Renal pelvis (tissue), 4 donors: ENCODE results near the gene KLHL1. TPM values are rescaled to one million over a fixed set of nuclear protein-coding genes. Genes with fewer than 3 reads are reported as not detected.

Source experiments
- DNase-seq: peaks from one replicate; pipeline ENCODE4 v3.0.0-alpha.2; 2013
- polyA plus RNA-seq, 3 donors: library from polyadenylated mRNA; unstranded; fragments of 120-200 nt; gene quantifications; one replicate each; pipeline ENCODE4 v1.2.1, GENCODE V29; 2013; ENCODE audit not compliant: insufficient read length in 3 of 3

The KLHL1 gene
- polyA plus RNA-seq, 3 donors, result 0.78 to 1.1 (median 0.88) TPM

DNA sequence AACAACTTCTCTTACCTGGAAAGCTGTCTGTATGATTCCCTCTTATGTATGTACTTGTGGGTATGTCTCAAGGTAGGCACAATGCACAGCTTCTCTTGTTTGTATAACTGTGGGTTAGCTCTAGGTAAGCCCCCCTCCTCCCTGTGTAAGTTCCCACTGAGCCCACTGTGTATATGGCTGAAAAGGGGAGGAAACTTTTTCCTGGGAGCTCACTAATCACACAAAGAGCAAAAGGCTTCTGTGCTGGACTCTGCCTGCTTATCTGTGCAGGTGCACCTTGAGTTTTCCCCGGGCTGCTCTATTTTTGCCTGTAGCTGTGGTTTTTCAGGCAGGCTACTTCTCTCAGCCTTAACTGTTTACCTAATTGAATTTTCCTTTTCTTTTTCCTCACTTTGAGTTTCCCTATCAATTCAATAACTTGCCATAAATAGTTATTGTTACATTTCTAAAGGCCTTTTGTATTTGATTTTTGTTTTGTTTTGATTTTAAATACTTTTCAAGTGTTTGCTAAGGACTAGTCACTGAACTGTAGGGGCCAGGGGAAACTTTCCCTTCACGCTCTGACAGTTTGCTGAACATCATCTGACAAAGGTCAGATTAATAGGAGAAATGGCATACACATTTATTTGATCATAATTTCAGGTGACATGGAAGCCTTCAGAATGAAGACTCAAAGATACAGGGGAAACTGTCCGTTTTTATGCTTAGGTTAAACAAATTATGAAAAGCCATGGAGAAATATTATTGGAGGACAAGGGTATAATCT lies 424.1 kb downstream of the KLHL1 start:
- no peak for DNase-seq

DNA sequence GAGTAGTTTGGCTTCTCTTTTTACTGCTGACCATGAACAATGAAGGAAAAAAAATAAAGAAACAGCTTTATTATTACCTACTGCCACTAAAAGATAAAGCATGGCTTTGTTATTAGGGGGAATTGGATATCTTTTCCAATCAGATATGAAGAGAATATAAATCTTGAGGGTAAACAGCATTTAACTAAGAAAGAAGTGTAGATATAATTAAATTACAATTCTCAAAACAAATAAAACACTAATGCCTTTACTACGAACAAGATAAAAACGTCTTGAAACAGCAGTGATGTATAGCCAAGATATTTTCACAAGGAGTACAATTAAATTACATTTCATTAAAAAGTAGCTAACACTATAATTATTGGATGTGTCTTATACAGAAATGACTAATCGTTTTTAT lies 426.5 kb downstream of the KLHL1 start:
- no peak for DNase-seq

GRCh38 chr13:69677343-69677742 lies 430.9 kb downstream of the KLHL1 start:
- no peak for DNase-seq

DNA sequence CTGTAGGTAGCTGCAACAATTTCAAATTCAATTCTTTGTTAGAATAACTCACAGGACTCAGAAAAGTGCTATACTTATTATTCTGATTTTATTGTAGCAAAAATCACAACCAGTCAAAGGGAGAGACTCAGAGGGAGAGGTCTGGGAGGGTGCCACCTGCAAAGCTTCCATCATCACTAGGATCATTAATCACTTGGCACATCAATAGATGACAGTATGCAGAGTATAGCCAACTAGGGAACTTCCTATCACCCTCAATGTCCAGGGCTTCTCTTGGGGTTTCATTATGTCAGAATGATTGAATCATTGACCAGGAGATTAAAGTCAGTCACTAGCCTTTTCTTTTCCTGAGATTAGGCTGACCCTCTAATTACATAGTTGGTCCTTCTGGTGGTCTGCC lies 432.0 kb downstream of the KLHL1 start:
- DNase-seq, result no peak

DNA sequence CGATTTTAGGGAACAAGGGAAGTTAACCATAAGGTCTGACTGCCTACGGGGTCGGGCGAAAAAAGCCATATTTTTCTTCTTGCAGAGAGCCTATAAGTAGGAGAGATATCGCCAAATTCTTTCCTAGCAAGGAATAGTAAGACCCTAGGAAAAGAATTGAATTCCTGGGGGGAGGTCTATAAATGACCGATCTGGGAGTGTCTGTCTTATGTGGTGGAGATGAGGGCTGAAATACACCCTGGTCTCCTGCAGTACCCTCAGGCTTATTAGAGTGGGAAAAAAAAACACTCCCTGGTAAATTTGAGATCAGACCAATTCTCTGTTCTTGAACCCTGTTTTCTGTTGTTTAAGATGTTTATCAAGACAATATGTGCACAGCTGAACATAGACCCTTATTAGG lies 448.1 kb downstream of the KLHL1 start:
- no peak for DNase-seq

DNA sequence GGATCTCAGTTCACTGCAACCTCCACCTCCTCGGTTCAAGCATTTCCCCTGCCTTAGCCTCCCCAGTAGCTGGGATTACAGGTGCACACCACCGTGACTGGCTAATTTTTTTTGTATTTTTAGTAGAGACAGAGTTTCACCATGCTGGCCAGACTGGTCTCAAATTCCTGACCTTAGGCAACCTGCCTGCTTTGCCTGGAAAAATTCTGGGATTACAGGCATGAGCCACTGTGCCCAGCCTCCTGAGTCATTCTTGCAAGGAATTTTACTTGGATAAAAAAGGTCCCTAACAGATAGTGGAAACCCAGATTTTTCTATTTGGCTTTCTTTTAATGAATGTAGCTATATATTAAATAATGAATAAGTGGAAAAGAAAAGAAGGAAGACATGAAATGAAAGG lies 450.6 kb downstream of the KLHL1 start:
- DNase-seq, result no peak

DNA sequence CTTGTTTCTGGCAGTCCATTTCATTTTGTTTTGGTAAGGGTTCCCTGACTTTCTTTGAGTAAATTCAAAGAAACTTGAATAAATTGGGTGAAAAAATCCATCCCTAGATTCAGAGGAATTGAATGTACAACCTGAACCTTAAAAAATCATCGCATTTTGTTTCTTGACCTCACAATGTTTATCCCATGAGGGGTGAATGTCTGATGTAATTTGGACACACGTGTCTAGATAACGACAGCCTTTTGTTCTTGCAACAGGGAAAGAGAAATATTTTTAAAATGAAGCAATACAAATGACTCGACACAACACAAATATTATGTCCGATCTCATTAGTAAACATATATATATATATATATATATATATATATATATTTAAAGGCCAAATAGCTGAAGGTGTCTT lies 453.9 kb downstream of the KLHL1 start:
- no peak for DNase-seq

Other genes starting within 250 kb of the KLHL1 start
- gene ATXN8OS, start 626 bp downstream of the KLHL1 start, polyA plus RNA-seq, result under 1 TPM in 2 of 3 donors, not detected in 1; 0.32 to 0.37 TPM